ENCODE data around the gene LRRC47. TPM values are rescaled to one million over a fixed set of nuclear protein-coding genes. Genes with fewer than 3 reads are reported as not detected.

The LRRC47 gene
- total and polyA plus RNA-seq, 2 of the 8 experiments (the other 6 are each of a cell fraction or from before 2014, with no cell fraction given) = 38.3 to 82.4 TPM

DNA sequence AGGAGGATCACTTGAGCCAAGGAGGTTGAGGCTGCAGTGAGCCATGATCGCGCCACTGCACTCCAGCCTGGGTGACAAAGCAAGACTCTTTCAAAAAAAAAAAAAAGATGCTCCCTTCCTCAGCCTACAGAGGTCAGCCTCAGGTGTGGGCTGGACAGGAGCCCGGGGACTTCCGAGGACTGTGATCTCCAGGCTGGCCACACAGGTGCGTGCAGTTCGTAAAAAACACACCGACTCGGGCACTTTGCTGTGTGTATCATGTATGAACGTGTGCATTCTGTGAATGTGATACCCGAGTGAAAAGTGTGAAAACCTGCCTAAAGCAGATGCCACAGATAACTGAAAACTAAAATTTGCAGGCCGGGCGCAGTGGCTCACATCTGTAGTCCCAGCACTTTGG lies 52.5 kb downstream of the LRRC47 start:
- Histone ChIP-seq H3K4me2 (ENCODE audit: insufficient read depth in 1 of 2, low read depth in 2 of 2, low read length in 2 of 2) (no peak overlapping the region; a peak in 1 of 4 replicates), H2AFZ (ENCODE audit: low read length) (no peak overlapping the region)
- CTCF ChIA-PET (ENCODE audit: partially characterized antibody) = interaction anchor here (0.6 to 3.1 kb wide), 3 partner anchors 19 to 35 kb away, joined by 3 to 8 read pairs (median 6); no protein-coding TSS in a partner anchor
- TF ChIP-seq SRF (IDR thresholded peaks at IDR 0.05; ENCODE audit: low read depth, low read length) (no peak), ZNF274 (IDR thresholded peaks at IDR 0.05; ENCODE audit: borderline replicate concordance, extremely low read depth, low read length) (no peak), CREB1 (IDR thresholded peaks at IDR 0.05) (no peak), CTBP2 (IDR thresholded peaks at IDR 0.05; ENCODE audit: borderline replicate concordance, insufficient read depth, insufficient read length, low read length) (no peak), EZH2 (IDR thresholded peaks at IDR 0.05; ENCODE audit: low read depth, low read length, severe bottlenecking) (no peak), HDAC2 (IDR thresholded peaks at IDR 0.05; ENCODE audit: borderline replicate concordance in 1 of 2, low read depth in 2 of 2, low read length in 2 of 2) (no peak), TCF12 (IDR thresholded peaks at IDR 0.05; ENCODE audit: low read depth, low read length) (no peak), MAFK (IDR thresholded peaks at IDR 0.05; ENCODE audit: low read depth, low read length) (no peak)
- TF ChIP-seq, protein P1, sequence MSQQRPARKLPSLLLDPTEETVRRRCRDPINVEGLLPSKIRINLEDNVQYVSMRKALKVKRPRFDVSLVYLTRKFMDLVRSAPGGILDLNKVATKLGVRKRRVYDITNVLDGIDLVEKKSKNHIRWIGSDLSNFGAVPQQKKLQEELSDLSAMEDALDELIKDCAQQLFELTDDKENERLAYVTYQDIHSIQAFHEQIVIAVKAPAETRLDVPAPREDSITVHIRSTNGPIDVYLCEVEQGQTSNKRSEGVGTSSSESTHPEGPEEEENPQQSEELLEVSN (IDR thresholded peaks at IDR 0.05) = no peak
- TF ChIP-seq, protein P2, sequence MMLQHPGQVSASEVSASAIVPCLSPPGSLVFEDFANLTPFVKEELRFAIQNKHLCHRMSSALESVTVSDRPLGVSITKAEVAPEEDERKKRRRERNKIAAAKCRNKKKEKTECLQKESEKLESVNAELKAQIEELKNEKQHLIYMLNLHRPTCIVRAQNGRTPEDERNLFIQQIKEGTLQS (IDR thresholded peaks at IDR 0.05; ENCODE audit: insufficient read depth, low read depth, low read length) = no peak

More for the DNA sequence above, 52.5 kb downstream of the LRRC47 start:
- Histone ChIP-seq H3K4ac (replicated peaks; ENCODE audit: insufficient read length, low read depth, low read length) (no peak overlapping the region), H3K9me3 (ENCODE audit: insufficient read depth in 2 of 2, low read depth in 1 of 2, low read length in 1 of 2) (no peaks in the 10 kb centered on the region), H2BK12ac (ENCODE audit: low read depth, low read length) (no peak overlapping the region), H4K20me1 (replicated peaks in 1 of 2; ENCODE audit: control insufficient read depth in 1 of 2, insufficient read depth in 2 of 2, low read length in 2 of 2) (peaks cover 8 to 43% of the 10 kb centered on the region in 2 experiments), H2BK120ac (replicated peaks; ENCODE audit: low read depth, low read length) (no peak overlapping the region), H4K8ac (ENCODE audit: extremely low read depth, insufficient read depth, low read length) (no peak overlapping the region), H4K91ac (replicated peaks; ENCODE audit: insufficient read length, low read length) (no peak overlapping the region), H2BK15ac (ENCODE audit: low read length) (no peak overlapping the region), H2BK20ac (ENCODE audit: low read length) (no peak overlapping the region), H3K18ac (ENCODE audit: extremely low read depth, low read length) (no peak overlapping the region), H3K27ac (ENCODE audit: low read depth, low read length) (no peak overlapping the region), H3K23ac (ENCODE audit: insufficient read length) (no peak overlapping the region), H3K79me2 (ENCODE audit: control insufficient read depth in 1 of 2, insufficient read depth in 2 of 2, low read length in 2 of 2) (peaks cover 0 to 31% of the 10 kb centered on the region in 2 experiments; a peak in 3 of 4 replicates), H3K36me3 (ENCODE audit: control insufficient read depth in 2 of 4, insufficient read depth in 4 of 4, low read length in 3 of 4) (peaks cover 12 to 44% (median 32%) of the 10 kb centered on the region in 4 experiments), H3K4me3 (ENCODE audit: extremely low read depth in 1 of 4, insufficient read depth in 2 of 4, low read depth in 3 of 4, low read length in 4 of 4) (no peak overlapping the region), H3K4me1 (replicated peaks in 1 of 4; ENCODE audit: control insufficient read depth in 3 of 4, insufficient read depth in 4 of 4, low read length in 3 of 4) (peaks cover 0 to 16% (median 13%) of the 10 kb centered on the region in 4 experiments; a peak in 6 of 7 replicates), H3K56ac (replicated peaks; ENCODE audit: insufficient read length, low read depth, low read length) (no peak overlapping the region), H3K23me2 (ENCODE audit: low read depth, low read length) (peaks cover 14% of the 10 kb centered on the region), H3K27me3 (replicated peaks in 1 of 4; ENCODE audit: control insufficient read depth in 3 of 4, extremely low read depth in 1 of 4, insufficient read depth in 3 of 4, low read length in 3 of 4) (no peaks in the 10 kb centered on the region), H3K79me1 (ENCODE audit: low read depth, low read length) (peaks cover 23% of the 10 kb centered on the region), H4K5ac (ENCODE audit: insufficient read length, low read depth, low read length) (no peak overlapping the region), H3K9ac (replicated peaks in 1 of 4; ENCODE audit: extremely low read depth in 1 of 4, low read depth in 3 of 4, low read length in 3 of 4) (no peak overlapping the region), H2AK5ac (ENCODE audit: low read depth, low read length) (no peak overlapping the region), H2BK5ac (ENCODE audit: low read depth, low read length) (no peak overlapping the region), H3K14ac (ENCODE audit: insufficient read length) (no peak overlapping the region)
- WGBS, 2 experiments (ENCODE audit: extremely low coverage in 1 of 2, insufficient coverage in 1 of 2, insufficient read length in 1 of 2, insufficient replicate concordance in 2 of 2, low coverage in 1 of 2, low lambda C conversion rate in 2 of 2, missing lambda C conversion rate in 1 of 2) = 97% methylated on average over 12 of the region's 12 CpGs; no CpG with 5 or more reads in 1 of the 2 experiments
- DNase-seq (ENCODE audit: low read depth in 1 of 2, low spot score in 2 of 2) = no peak
- FAIRE-seq = no peak
- POLR2A ChIA-PET (ENCODE audit: partially characterized antibody) = no interaction called here

All from H1 (cell line).